Right atrium auricular region (tissue), 2 donors: ENCODE results near the gene SARDH. TPM values are rescaled to one million over a fixed set of nuclear protein-coding genes. Genes with fewer than 3 reads are reported as not detected.

ENCODE experiments used
- DNase-seq: peaks from one replicate; pipeline ENCODE4 v3.0.0-alpha.2; 2019; ENCODE audit warnings: low spot score
- H3K27ac ChIP-seq, 2 donors: fragments of 200-600 bp; sonication (generic); 1 replicate in 1 of 2; 2 replicates in 1 of 2; pipeline ENCODE4 v1.5.1; 2016 to 2019
- H3K27me3 ChIP-seq, 2 donors: fragments of 200-600 bp; sonication (generic); one replicate each; pipeline versions ENCODE4 v1.5.1 to v1.6.0; 2017 to 2019
- H3K36me3 ChIP-seq: fragments of 200-600 bp; sonication (generic); one replicate; pipeline ENCODE4 v1.5.1; 2016
- H3K4me1 ChIP-seq, 2 donors: fragments of 200-600 bp; sonication (generic); one replicate each; pipeline versions ENCODE4 v1.5.1 to v1.6.0; 2017 to 2019
- H3K4me3 ChIP-seq, 2 donors: fragments of 200-600 bp; sonication (generic); 1 replicate in 1 of 2; 2 replicates in 1 of 2; pipeline ENCODE4 v1.5.1; 2017 to 2019; ENCODE audit warnings: mild to moderate bottlenecking in 1 of 2, moderate library complexity in 1 of 2
- H3K9me3 ChIP-seq, 2 donors: fragments of 200-600 bp; sonication (generic); one replicate each; pipeline ENCODE4 v1.5.1; 2019
- CTCF ChIP-seq, 2 donors: fragments of 200-600 bp; sonication (generic); IDR thresholded peaks; one replicate each; pipeline ENCODE4 v1.5.1; 2019; ENCODE audit warnings: antibody characterized with exemption in 2 of 2
- total RNA-seq, 2 donors: library from RNA; depleted of rRNA; stranded (reverse); fragments of >200 nt; gene quantifications; one replicate each; pipeline ENCODE4 v1.1.0, GENCODE V29; 2016

SARDH gene
- total RNA-seq, 2 donors from 2014 or later = 0.63 to 0.94 TPM

GRCh38 chr9:133690081-133690561 is 48.0 kb downstream of the SARDH start:
- no peak for TF ChIP-seq CTCF (IDR thresholded peaks at IDR 0.05)
- DNase-seq = no peak
- no peaks in the 10 kb centered on the region for H3K27me3 ChIP-seq
- no peak overlapping the region for H3K27ac ChIP-seq
- H3K36me3 ChIP-seq = no peaks in the 10 kb centered on the region
- no peak overlapping the region for H3K4me3 ChIP-seq
- no peaks in the 10 kb centered on the region for H3K4me1 ChIP-seq
- no peaks in the 10 kb centered on the region for H3K9me3 ChIP-seq

- Histone ChIP-seq H3K36me3 (no peaks in the 10 kb centered on the region), H3K9me3 (no peaks in the 10 kb centered on the region), H3K27ac (no peak overlapping the region), H3K27me3 (no peaks in the 10 kb centered on the region), H3K4me3 (no peak overlapping the region), H3K4me1 (peaks cover 0 to 7% of the 10 kb centered on the region in 2 donors)
- DNase-seq = no peak
- TF ChIP-seq CTCF (IDR thresholded peaks at IDR 0.05) = no peak
Observed at GRCh38 chr9:133689151-133689763, 48.9 kb downstream of the SARDH start.

GRCh38 chr9:133687856-133688761 is 50.0 kb downstream of the SARDH start:
- no peaks in the 10 kb centered on the region for H3K36me3 ChIP-seq
- H3K4me3 ChIP-seq = no peak overlapping the region
- H3K9me3 ChIP-seq = no peaks in the 10 kb centered on the region
- DNase-seq = no peak
- TF ChIP-seq CTCF (IDR thresholded peaks at IDR 0.05) = no peak
- H3K27ac ChIP-seq = no peak overlapping the region
- no peaks in the 10 kb centered on the region for H3K27me3 ChIP-seq
- H3K4me1 ChIP-seq = peaks cover 0 to 18% of the 10 kb centered on the region in 2 donors

- Histone ChIP-seq H3K27me3 (no peaks in the 10 kb centered on the region), H3K4me1 (peaks cover 0 to 24% of the 10 kb centered on the region in 2 donors), H3K9me3 (no peaks in the 10 kb centered on the region), H3K27ac (no peak overlapping the region), H3K4me3 (no peak overlapping the region), H3K36me3 (no peaks in the 10 kb centered on the region)
- DNase-seq = no peak
- no peak for TF ChIP-seq CTCF (IDR thresholded peaks at IDR 0.05)
Observed at GRCh38 chr9:133686642-133687575, 51.2 kb downstream of the SARDH start.
